DMS114 treated with DMSO at 0.1 percent for 48 hours (cell line): Measurements from ENCODE around the gene DHRS3.

Experiments
- DNase-seq: peaks from one replicate; lab custom pipeline; 2025; ENCODE audit not compliant: unreplicated experiment; lab: John Stamatoyannopoulos, UW

The DHRS3 gene

DNA sequence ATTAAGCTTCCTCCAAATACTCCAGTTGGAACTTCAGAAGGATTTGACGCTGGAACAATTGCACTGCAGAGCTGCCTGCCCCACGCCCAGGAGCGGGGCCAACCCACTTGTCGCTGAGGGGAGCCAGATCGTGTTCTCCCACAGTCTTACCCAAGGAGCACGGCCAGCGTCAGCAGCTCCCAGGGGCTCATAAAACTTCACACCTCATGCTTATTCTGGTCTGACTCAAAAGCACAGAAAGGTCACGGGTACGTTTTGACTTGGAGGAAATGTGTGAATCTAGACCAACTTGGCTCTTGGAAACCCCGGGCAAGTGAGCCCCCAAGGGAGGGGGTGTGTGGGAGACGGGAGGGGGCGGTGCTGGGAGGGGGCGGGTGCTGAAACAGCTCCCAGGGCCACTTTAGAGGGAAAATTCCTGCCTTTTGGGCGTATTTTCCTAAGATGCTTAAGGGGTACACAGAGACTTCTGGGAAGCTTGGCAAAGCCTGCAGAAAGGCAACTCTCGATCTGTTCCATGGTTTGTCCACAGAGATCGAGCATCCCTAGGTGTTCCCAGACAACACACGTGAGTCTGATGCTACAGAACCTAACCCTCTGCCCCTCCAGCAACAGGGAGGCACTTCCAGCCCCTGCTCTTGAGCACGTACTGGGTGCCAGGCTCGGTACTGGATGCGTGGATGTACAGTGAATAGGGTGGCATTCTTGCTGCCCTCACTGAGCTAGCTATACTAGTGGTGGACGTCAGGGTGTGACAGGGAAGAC lies 98.9 kb downstream of the DHRS3 start:
- DNase-seq, result no peak
